Measurements from ENCODE around the gene LETM1.

LETM1 gene

DNA sequence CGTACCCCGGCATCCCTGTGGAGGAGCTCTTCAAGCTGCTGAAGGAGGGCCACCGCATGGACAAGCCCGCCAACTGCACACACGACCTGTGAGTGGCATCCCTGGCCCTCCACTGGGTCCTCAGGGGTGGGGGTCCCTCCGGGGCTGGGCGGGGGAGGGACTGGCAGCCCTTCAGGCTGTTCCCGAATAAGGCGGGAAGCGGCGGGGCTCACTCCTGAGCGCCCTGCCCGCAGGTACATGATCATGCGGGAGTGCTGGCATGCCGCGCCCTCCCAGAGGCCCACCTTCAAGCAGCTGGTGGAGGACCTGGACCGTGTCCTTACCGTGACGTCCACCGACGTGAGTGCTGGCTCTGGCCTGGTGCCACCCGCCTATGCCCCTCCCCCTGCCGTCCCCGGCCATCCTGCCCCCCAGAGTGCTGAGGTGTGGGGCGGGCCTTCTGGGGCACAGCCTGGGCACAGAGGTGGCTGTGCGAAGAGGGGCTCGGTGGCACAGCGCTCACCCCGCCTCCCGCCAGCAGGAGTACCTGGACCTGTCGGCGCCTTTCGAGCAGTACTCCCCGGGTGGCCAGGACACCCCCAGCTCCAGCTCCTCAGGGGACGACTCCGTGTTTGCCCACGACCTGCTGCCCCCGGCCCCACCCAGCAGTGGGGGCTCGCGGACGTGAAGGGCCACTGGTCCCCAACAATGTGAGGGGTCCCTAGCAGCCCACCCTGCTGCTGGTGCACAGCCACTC, 49.2 kb downstream of the LETM1 start:
- DNase-seq (ENCODE audit: low read depth), result no peak

DNA sequence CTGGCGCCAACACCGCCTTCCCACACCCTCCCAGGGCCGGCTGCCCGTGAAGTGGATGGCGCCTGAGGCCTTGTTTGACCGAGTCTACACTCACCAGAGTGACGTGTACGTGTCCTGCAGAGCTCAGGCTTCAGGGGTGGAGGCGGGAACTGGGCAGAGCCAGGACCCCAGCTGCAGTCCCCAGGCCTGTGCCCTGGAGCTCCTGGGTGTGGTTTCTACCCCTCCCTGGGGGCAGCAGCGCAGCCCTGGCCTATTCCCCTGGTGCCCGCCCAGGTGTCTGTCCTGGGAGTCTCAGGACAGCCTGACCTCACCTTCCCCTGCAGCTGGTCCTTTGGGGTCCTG, 49.8 kb downstream of the LETM1 start:
- DNase-seq (ENCODE audit: low read depth), result no peak

DNA sequence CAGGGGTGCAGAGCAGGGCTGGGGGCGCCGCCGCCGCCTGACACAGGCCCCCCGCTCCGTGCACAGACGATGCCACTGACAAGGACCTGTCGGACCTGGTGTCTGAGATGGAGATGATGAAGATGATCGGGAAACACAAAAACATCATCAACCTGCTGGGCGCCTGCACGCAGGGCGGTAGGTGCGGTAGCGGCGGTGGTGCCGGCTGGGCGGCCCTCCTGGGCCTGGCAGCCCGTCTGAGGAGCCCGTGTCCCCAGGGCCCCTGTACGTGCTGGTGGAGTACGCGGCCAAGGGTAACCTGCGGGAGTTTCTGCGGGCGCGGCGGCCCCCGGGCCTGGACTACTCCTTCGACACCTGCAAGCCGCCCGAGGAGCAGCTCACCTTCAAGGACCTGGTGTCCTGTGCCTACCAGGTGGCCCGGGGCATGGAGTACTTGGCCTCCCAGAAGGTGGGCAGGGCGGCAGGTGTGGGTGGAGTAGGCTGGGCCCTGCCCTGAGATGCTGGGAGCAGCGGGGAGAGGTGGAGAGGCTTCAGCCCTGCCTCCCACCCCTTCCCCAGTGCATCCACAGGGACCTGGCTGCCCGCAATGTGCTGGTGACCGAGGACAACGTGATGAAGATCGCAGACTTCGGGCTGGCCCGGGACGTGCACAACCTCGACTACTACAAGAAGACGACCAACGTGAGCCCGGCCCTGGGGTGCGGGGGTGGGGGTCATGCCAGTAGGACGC, 50.3 kb downstream of the LETM1 start:
- no peak for DNase-seq (ENCODE audit: low read depth)

DNA sequence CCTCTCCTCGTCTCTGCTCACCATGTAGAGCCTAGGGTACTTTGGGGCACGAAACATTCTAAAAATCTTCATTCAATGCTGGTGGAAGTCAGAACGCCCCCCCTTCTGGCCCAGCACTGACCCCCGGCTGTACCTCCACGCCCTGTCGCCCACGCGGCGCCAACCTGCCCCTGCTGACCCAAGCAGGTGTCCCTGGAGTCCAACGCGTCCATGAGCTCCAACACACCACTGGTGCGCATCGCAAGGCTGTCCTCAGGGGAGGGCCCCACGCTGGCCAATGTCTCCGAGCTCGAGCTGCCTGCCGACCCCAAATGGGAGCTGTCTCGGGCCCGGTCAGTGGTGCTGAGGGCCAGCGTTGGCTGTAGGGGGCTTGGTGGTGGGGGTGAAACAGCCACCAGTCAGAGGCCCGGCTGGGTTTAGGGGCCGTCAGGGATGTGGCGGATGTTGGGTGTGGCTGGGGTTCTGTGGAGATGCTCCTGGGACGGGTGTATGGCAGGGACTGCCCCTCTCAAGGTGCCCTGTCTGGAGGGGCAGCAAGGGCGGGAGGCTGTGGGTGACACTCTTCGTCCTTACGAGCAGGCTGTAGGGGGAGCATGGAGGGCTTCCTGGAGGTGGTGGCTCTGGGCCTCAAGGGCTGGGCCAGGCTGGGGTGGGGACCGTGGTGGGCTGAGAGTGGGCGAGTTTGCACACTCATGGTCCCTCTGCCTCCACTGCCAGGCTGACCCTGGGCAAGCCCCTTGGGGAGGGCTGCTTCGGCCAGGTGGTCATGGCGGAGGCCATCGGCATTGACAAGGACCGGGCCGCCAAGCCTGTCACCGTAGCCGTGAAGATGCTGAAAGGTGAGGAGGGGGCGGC, 51.1 kb downstream of the LETM1 start:
- DNase-seq (ENCODE audit: low read depth), result no peak

DNA sequence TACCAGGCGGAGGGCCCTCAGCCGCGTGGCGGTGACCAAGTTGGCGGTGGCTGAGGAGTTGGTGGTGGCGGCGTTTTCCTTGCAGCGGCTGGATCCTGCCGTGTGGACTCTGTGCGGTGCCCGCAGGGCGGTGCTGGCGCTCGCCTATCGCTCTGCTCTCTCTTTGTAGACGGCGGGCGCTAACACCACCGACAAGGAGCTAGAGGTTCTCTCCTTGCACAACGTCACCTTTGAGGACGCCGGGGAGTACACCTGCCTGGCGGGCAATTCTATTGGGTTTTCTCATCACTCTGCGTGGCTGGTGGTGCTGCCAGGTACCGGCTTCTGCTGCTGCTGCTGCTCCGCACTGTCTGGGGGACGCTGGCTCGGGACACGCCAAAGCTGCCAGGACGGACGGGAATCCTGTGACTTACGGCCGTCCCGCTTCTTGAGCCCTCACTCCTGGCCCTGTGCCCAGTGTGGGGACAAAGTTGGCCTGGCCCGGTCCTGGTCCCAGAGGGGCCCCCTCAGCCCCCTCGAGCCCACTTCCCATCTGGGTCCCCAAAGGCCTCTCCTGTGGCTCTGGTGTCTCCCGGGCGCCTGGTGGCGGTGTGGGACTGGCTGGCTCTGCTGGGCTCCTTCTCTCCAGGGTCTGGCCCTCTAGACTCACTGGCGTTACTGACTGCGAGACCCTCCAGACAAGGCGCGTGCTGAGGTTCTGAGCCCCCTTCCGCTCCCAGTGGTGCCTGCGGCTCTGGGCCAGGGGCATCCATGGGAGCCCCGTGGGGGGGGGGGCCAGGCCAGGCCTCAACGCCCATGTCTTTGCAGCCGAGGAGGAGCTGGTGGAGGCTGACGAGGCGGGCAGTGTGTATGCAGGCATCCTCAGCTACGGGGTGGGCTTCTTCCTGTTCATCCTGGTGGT, 52.2 kb downstream of the LETM1 start:
- DNase-seq (ENCODE audit: low read depth), result no peak

DNA sequence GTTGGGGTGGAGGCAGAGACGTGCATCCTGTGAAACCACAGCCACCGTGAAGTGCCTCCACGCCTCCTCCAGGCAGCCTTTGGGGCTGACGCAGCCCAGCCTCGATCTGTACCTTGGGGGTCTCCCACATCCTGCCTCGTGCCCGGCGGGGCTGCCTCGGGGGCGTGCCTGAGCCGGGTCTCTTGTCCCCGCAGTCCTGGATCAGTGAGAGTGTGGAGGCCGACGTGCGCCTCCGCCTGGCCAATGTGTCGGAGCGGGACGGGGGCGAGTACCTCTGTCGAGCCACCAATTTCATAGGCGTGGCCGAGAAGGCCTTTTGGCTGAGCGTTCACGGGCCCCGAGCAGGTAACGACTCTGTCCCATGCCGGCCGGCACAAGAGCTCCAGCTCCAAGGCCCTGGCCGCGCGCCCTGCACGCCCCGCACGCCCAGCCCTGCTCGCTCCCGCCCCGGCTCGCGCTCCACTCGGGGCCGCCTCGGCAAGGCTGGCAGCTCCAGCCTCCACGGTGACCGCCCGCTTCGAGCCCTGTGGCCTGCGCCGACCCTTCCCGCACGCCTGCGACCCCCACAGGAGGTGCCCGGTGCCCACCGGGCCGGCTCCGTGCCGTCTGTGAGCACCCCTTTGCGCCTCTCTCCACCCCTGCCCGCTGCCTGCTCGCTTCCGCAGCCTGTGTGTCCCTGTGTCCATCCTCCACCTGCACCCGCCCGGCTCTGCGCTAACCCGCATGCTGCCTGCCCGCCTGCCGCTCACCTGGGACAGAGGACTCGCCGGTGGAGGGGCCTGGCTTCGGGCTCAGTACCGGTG, 53.0 kb downstream of the LETM1 start:
- no peak for DNase-seq (ENCODE audit: low read depth)

DNA sequence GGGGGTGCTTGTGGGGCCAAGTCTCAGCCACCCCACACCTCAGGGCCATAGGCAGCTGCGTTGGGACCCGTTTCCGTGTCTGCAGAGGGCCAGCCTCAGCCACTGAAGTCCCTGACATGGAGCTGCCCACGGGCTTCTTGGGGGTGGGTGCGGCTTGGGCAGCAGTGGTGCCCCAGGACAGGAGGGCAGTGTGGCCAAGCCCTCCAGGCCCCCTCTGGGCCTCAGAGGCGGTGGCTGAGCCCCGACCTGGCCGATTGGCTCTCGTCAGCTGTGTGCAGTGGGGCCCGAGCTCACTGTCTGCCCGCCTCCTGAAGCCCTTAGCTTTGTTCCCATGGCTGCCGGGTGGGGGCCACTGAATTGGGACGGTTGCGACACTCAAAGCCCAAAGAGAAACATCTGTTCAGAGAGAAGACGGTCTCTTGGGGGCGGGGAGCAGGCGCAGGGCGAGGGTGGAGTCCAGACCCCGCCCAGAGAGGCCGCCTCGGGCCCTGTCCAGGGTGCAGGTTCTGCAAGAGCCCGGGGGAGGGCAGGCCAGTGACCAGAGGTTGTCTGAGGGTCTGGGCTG, 53.7 kb downstream of the LETM1 start:
- no peak for DNase-seq (ENCODE audit: low read depth)

DNA sequence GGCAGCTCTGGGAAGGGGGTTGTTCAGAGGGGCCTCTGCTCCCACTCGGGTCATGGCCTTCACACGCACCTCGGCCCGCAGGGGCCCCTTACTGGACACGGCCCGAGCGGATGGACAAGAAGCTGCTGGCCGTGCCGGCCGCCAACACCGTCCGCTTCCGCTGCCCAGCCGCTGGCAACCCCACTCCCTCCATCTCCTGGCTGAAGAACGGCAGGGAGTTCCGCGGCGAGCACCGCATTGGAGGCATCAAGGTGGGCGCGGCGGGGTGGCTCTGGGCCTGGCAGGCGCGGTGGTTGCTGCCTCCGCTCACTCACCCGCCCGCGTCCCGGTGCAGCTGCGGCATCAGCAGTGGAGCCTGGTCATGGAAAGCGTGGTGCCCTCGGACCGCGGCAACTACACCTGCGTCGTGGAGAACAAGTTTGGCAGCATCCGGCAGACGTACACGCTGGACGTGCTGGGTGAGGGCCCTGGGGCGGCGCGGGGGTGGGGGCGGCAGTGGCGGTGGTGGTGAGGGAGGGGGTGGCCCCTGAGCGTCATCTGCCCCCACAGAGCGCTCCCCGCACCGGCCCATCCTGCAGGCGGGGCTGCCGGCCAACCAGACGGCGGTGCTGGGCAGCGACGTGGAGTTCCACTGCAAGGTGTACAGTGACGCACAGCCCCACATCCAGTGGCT, 54.5 kb downstream of the LETM1 start:
- DNase-seq (ENCODE audit: low read depth), result no peak

DNA sequence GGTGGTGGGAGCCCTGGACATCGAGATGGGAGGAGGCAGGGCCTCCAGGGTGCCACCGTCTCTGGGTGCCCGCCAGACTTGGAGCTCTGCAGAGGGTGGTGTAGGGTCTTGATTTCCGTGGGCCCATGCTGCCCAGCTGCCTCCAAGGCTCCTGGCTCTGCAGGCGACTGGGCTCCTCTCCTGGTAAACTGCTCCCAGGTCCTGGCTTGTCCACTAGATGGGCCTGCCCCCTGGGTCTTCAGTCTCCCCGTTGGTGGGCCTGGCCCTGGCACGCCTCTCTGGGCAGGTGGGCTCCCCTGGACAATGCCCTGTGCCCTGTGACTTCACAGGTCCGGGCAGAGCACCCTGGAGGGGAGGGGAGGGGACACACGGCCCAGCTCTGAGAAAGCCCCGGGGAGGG, 55.2 kb downstream of the LETM1 start:
- no peak for DNase-seq (ENCODE audit: low read depth)

DNA sequence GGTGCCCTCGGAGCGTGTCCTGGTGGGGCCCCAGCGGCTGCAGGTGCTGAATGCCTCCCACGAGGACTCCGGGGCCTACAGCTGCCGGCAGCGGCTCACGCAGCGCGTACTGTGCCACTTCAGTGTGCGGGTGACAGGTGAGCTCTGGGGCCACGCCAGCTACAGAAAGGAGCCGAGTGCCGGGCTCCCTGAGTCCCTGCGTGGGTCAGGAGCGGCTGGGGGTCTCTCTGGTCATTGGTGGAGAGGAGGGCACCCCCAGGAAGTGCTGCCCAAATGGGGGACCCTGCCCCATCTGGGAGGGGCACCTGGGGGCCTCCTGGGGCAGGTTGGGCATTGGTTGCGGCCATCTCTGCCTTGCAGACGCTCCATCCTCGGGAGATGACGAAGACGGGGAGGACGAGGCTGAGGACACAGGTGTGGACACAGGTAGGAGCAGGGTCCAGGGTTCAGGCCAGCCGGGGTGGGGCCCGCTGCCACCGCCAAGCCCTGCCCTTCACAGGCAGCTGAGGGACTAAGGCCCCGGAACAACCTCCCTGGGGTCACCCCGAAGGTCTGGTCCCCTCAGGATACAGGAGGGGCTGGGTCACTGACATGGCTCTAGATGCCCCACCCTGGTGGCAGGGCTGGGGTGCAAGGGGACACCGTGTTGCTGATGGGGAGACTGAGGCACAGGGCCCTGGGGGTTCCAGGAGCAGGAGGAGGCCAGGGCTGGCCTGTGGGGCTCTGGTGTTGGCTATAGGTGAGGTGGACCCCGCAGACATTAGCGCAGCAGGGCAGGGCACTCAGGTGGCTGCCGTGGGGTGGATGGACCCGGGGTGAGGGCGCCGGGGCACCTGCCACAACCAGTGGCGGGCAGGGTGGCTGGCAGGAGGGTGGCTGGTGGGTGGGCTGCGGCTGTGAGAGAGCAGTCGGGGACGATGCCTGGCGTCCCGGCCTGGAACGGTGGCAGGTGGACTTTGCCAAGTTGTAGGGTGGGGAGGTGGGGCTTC, 56.3 kb downstream of the LETM1 start:
- no peak for DNase-seq (ENCODE audit: low read depth)

DNA sequence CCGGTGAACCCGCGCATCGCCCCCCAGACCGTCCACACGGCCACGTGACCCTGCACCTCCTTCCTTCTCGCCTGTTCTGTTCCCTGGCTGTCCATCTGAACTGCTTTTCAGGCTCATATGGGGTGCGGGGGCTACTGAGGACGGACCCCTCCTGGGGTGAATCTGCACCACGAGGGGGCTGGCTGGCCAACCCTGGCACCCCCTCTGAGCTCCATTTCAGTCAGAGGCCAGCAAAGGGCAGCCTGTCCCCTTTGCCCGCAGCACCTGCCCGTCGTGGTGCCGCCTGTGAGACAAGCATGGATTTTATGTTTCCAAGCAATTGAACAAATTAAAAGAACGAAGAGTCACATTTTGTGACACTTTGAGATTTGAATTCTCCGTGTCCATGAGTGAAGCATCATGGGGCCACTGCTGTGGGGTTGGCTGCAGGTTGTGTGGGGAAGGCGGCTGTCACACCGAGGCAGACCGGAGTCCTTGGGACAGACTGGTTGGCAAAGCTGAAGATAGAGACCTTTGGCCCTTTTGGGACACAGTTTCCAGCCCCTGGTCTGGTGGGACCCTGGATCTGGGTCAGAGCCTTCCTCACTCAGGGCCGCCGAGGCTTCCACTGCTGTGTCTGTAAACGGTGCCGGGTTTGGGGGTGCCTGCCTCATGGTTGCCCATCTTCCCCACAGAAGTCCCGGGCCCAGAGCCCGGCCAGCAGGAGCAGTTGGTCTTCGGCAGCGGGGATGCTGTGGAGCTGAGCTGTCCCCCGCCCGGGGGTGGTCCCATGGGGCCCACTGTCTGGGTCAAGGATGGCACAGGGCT, 57.2 kb downstream of the LETM1 start:
- DNase-seq (ENCODE audit: low read depth), result no peak

DNA sequence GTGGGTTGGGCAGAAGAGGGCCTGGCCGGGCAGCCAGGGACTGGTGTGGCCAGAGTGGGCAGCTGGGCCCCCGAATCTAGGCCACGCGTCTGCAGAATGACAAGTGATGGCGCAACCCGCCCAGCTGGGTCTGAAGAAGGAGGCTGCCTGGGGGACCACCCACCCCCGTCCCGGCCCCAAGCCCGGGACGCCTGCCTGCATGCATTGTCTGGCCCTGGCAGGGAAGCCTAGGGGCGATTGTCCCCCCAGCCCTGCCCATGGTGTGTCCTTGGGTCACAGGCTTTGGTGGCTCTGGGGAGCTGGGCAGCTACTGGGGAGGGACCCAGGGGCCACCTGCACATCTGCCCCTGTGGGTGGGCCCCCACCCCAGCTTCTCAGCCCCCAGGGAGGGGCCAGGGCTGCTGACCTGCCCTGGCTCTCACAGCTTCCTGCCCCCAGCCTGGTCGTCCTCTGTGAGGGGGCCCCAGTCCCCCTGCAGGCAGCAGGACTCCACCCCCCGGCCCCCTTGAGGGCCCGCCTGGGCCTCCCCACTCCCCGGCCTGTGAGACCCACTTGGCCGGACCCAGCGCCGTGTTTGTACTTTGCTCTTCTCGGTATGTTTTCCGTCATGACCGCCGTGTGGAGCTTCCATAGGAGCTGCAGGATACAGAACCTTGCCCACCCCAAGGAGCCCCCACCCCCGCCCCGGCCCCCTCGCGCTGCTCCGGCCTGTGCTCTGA, 57.9 kb downstream of the LETM1 start:
- no peak for DNase-seq (ENCODE audit: low read depth)

DNA sequence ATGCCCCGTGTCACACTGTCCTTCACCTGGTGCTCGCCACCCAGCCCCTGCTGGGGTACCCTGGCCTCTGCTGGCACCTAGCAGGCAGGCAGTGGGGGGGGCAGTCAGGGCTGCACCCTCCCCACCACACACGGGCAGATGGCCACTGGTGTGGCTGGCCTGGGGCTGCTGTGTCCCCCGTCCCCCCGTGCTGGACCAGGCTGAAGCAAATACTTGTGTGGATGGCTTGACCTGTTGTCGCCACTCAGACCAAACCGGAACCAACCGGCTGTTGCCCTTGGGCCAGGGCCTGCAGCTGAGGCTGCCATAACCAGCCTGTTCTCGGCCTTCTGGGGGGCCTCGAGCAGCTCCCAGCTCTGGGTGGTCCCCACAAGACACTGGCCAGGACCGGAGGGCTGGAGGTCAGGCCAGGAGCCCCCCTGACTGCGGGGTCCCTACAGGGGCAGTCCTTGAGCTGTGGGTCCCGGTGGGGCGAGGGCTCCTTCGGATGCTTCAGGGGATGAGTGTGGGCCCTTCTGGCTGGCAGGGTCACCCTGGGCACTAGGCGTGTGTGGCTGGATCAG, 58.6 kb downstream of the LETM1 start:
- no peak for DNase-seq (ENCODE audit: low read depth)

DNA sequence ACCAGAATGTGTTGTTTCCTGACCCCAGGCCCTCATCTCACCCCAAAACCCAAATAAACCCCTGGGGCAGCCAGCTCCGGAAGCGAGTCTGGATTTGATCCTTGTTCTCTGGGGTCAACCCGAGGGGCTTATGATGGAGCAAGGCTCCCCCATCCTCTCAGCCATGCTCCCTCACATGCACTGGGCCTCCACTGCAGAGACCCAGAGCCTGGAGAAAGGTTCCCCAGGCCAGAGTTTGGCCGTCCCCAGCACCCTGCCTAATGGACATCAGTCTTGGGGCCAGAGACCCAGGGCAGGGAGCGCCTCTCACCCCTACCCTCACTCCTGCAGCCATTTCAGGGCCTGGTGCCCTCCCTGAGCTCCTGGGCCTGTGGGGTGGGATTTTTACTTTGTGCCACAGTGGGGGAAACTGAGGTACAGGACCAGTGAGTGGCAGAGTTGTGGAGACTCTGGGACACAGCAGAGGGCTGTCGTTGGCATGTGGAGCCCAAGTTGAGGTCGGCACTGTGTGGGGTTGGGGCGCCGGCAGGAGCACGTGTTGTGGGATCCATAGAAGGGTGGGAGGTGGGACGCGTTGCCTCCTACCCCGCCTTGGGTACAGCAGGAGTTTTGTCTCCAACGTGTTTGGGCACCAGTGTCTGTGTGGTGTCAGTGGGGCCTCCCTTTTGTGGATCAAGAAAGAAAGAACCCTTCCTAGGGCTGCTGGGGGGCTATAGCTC, 59.3 kb downstream of the LETM1 start:
- DNase-seq (ENCODE audit: low read depth), result no peak

DNA sequence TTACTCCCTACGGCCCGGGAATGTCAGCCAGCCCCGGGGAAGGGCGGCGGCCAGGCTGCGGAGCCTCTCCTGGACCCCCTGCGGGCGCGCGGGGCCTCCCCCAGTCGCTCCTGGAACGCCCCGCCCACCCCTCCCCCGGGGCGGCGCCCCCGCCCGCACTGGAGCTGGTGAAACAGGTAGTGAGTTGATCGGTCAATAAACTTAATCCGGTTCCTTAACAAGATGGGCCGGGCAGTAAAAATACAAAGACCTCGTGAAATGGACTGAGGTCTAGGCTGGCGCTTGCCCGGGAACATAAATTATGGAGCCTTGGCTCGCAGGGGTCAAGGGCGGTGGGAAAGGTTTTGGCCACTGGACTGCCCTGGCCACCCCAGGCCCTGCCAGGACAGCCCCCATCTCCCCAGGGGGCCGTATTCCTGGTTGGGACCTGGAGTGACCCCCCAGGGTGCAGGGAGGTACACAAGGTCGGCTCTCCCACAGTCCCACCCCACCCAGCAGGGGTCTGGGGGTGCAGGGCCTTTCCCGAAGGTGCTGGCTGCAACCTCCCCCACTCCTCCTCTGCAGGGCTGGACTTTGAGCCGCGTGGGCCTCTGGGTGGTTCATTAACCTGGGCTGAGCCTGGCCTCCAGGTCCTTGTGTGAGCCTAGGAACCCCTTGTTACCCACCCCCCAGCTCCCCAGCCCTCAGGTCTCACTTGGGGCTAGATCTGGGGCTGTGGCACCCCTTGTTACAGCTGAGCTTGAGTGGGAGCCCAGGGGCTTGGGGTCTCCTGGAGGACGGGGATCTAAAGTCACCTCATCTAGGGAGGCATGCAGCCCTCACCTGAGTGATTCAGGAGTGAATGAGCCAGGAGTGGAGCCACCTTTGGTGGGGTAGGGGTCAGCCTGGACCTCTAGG, 60.4 kb downstream of the LETM1 start:
- no peak for DNase-seq (ENCODE audit: low read depth)
